IPS-18a (cell line): Measurements from ENCODE around the gene GSTM2.

Experiments used
- H3K27ac ChIP-seq: one replicate; pipeline ENCODE4 v1.5.1; 2013; ENCODE audit warnings: low read length
- H3K27me3 ChIP-seq: one replicate; pipeline ENCODE4 v1.6.1; 2013; ENCODE audit warnings: mild to moderate bottlenecking, low read length; ENCODE audit not compliant: control insufficient read depth, insufficient read depth
- H3K36me3 ChIP-seq: one replicate; pipeline ENCODE4 v1.6.1; 2013; ENCODE audit warnings: low read depth, low read length; ENCODE audit not compliant: control insufficient read depth
- H3K4me1 ChIP-seq: one replicate; pipeline ENCODE4 v1.6.1; 2013; ENCODE audit warnings: low read depth, low read length; ENCODE audit not compliant: control insufficient read depth
- H3K4me3 ChIP-seq: one replicate; pipeline ENCODE4 v1.5.1; 2013; ENCODE audit warnings: low read length
- H3K9ac ChIP-seq: one replicate; pipeline ENCODE4 v1.6.1; 2013; ENCODE audit warnings: mild to moderate bottlenecking, low read length, moderate library complexity
- H3K9me3 ChIP-seq: one replicate; pipeline ENCODE4 v1.6.1; 2013; ENCODE audit warnings: low read depth, low read length; ENCODE audit not compliant: control insufficient read depth

Gene GSTM2

GRCh38 chr1:109631513-109632505 is 36.0 kb upstream of the GSTM2 start:
- Histone ChIP-seq H3K36me3 (peaks cover 24% of the 10 kb centered on the region), H3K27ac (no peak overlapping the region), H3K4me1 (peaks cover 15% of the 10 kb centered on the region), H3K4me3 (no peak overlapping the region), H3K27me3 (no peaks in the 10 kb centered on the region), H3K9me3 (no peaks in the 10 kb centered on the region), H3K9ac (no peak overlapping the region)

GRCh38 chr1:109632671-109633346 is 35.0 kb upstream of the GSTM2 start:
- Histone ChIP-seq H3K9ac (no peak overlapping the region), H3K27ac (no peak overlapping the region), H3K27me3 (no peaks in the 10 kb centered on the region), H3K36me3 (peaks cover 20% of the 10 kb centered on the region), H3K4me3 (no peak overlapping the region), H3K9me3 (no peaks in the 10 kb centered on the region), H3K4me1 (peaks cover 15% of the 10 kb centered on the region)

GRCh38 chr1:109634292-109634691 is 33.6 kb upstream of the GSTM2 start:
- peaks cover 15% of the 10 kb centered on the region for H3K4me1 ChIP-seq
- no peak overlapping the region for H3K27ac ChIP-seq
- H3K9ac ChIP-seq: no peak overlapping the region
- no peak overlapping the region for H3K4me3 ChIP-seq
- no peaks in the 10 kb centered on the region for H3K27me3 ChIP-seq
- peaks cover 10% of the 10 kb centered on the region for H3K36me3 ChIP-seq
- no peaks in the 10 kb centered on the region for H3K9me3 ChIP-seq

GRCh38 chr1:109634771-109635750 is 32.8 kb upstream of the GSTM2 start:
- H3K4me3 ChIP-seq: no peak overlapping the region
- H3K9me3 ChIP-seq: no peaks in the 10 kb centered on the region
- no peak overlapping the region for H3K9ac ChIP-seq
- no peaks in the 10 kb centered on the region for H3K27me3 ChIP-seq
- peaks cover 5% of the 10 kb centered on the region for H3K36me3 ChIP-seq
- H3K27ac ChIP-seq: no peak overlapping the region
- peaks cover 15% of the 10 kb centered on the region for H3K4me1 ChIP-seq

GRCh38 chr1:109635862-109636200 is 32.0 kb upstream of the GSTM2 start:
- H3K27ac ChIP-seq: no peak overlapping the region
- H3K9ac ChIP-seq: no peak overlapping the region

GRCh38 chr1:109636201-109636952 is 31.5 kb upstream of the GSTM2 start:
- H3K27me3 ChIP-seq: no peaks in the 10 kb centered on the region
- H3K4me3 ChIP-seq: no peak overlapping the region
- no peak overlapping the region for H3K9ac ChIP-seq
- peaks cover 15% of the 10 kb centered on the region for H3K4me1 ChIP-seq
- H3K9me3 ChIP-seq: no peaks in the 10 kb centered on the region
- peaks cover under 1% of the 10 kb centered on the region for H3K36me3 ChIP-seq
- no peak overlapping the region for H3K27ac ChIP-seq

More at GRCh38 chr1:109635862-109636200, 32.0 kb upstream of the GSTM2 start:
- Histone ChIP-seq H3K9me3 (no peaks in the 10 kb centered on the region), H3K4me1 (peaks cover 15% of the 10 kb centered on the region), H3K36me3 (peaks cover 5% of the 10 kb centered on the region), H3K4me3 (no peak overlapping the region), H3K27me3 (no peaks in the 10 kb centered on the region)

- H3K4me1 ChIP-seq: peaks cover 15% of the 10 kb centered on the region
- H3K9me3 ChIP-seq: no peaks in the 10 kb centered on the region
- H3K4me3 ChIP-seq: no peak overlapping the region
- H3K36me3 ChIP-seq: no peaks in the 10 kb centered on the region
- H3K27me3 ChIP-seq: no peaks in the 10 kb centered on the region
- H3K27ac ChIP-seq: no peak overlapping the region
- H3K9ac ChIP-seq: no peak overlapping the region
Measured at GRCh38 chr1:109637446-109637845, 30.4 kb upstream of the GSTM2 start.

GRCh38 chr1:109639063-109639840 is 28.6 kb upstream of the GSTM2 start:
- Histone ChIP-seq H3K4me1 (peaks cover 15% of the 10 kb centered on the region), H3K9me3 (no peaks in the 10 kb centered on the region), H3K9ac (no peak overlapping the region), H3K36me3 (no peaks in the 10 kb centered on the region), H3K4me3 (no peak overlapping the region), H3K27me3 (no peaks in the 10 kb centered on the region), H3K27ac (no peak overlapping the region)

- Histone ChIP-seq H3K27ac (no peak overlapping the region), H3K9me3 (no peaks in the 10 kb centered on the region), H3K4me1 (peaks cover 15% of the 10 kb centered on the region), H3K9ac (no peak overlapping the region), H3K27me3 (no peaks in the 10 kb centered on the region), H3K36me3 (no peaks in the 10 kb centered on the region), H3K4me3 (no peak overlapping the region)
Measured at GRCh38 chr1:109639841-109640184, 28.0 kb upstream of the GSTM2 start.

- Histone ChIP-seq H3K4me1 (peaks cover 14% of the 10 kb centered on the region), H3K36me3 (no peaks in the 10 kb centered on the region), H3K9me3 (no peaks in the 10 kb centered on the region), H3K9ac (no peak overlapping the region), H3K27ac (no peak overlapping the region), H3K4me3 (no peak overlapping the region), H3K27me3 (no peaks in the 10 kb centered on the region)
Measured at GRCh38 chr1:109640285-109640865, 27.5 kb upstream of the GSTM2 start.
